Fibroblast of skin of left biceps (primary cell): ENCODE data around the gene UPK1B.

ENCODE experiments used
- DNase-seq, 2 experiments: peaks; one replicate each; pipeline ENCODE4 v3.0.0-alpha.2; 2013; ENCODE audit warnings: low read depth in 2 of 2

UPK1B gene

DNA sequence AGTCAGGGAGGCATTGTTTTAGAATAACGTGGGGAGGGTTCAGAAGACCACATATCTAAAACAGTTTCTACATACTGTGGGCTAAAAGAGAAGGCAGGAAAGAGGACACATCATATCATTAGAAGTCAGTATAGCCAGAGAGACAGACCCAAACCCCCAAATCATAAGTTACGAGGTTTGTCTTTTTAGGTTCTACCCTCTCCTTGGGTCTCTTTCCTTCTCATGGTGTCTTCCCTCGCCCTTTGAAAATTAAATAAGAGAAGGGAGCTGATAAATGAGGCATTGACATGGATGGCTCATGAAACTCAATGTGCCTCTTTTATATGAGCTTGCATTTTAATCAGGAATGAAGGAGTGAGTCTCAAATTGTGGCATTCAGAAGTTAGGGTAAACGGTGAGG is 3.4 kb downstream of the UPK1B start:
- no peak for DNase-seq

DNA sequence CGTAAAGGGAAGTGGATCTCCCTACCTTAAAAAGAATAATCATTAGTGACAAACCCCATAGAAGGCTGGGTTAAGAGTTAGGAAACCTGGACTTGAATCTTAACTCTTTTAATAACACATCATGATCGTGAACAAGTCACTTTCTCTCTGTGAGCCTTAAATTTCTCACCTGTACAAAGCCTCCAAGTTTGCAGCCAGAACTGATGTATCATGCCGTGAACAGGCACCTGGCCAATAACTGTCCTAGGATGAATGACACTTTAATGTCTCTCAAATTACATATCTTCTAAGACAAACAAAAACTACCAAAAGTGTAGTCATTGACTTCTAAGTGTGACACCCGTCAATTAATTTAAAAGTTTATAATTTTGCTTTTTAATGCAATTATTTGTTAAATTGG is 3.9 kb downstream of the UPK1B start:
- no peak for DNase-seq

DNA sequence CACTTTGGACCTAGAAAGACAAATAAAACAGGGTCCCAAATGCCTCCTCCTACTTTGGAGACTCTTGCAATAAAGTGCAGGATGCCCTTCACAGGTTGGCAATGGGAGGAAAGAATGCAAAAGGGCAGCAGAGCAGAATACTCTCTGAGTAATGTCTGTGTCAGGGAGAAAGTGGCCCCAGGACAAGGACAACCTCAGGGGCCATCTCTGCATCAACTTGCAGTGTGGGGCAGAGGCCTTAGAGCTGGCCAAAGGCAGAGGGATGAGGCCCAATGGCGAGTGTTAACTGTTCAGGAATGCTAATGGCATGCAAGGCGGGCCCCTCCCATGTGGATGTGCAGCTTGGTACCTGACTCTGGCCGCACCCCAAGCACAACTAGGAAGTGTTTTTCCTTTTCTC is 8.4 kb downstream of the UPK1B start:
- no peak for DNase-seq

DNA sequence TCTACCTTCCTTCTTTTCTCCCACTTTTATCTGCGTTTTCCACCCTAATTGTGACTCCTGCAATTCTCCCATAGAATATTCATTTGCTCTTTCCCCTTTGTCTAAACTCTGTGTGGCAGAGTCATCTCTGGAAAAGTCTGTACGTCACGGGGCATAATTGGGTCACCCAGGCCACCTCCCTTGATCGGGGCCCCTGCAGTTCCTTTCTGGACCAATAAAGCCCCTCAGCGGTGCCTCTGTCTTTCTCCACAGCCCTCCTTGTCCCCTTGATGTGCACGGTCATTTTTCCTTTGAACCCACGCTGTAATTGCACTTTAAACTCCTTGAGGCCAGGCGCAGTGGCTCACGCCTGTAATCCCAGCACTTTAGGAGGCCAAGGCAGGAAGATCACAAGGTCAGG is 10.7 kb downstream of the UPK1B start:
- no peak for DNase-seq

GRCh38 chr3:119184796-119185570 is 11.6 kb downstream of the UPK1B start:
- peak; percentile 55 to 57 for DNase-seq

- no peak for DNase-seq
These were observed 13.9 kb downstream of the UPK1B start for GRCh38 chr3:119187266-119187665.

- no peak for DNase-seq
These were observed 18.4 kb downstream of the UPK1B start for GRCh38 chr3:119191800-119192199.

GRCh38 chr3:119194237-119195150 is 21.1 kb downstream of the UPK1B start:
- peak; percentile 21 to 32 for DNase-seq

DNA sequence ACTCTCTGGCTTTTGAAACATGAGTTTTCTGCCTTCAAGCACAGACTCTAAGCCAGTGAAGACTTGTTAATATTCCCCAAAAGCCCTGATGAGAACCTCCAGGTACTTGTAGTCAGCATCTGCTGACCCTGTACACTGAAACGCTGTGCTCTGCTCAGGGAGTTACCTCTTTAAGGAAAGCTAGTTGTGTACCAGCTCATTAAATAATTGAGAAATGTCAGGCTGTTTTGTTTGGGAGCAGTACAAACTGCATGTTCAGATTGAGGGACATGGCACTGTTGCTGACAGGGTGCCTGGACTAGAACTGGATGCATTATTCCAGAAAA is 21.7 kb downstream of the UPK1B start:
- no peak for DNase-seq

GRCh38 chr3:119195911-119196310 is 22.5 kb downstream of the UPK1B start:
- DNase-seq, result no peak

DNA sequence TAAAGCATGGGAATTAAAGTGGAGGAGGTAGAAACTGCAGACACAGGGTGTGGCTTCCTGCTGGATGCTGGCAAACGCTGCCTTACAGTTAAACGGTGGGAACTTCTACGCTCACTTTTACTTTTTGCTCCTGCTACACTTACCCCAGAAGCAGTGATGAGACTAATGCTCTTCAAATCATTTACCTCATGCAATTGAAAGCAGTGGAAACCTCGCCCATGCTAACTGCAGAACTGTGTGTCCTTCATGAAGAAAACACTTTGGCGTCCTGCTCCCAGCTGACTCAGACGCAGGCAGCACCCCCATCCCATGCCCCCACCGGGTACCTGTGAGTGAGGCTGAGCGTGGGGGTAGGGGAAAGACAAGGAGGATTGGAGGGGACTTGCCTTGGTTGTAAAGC is 31.8 kb downstream of the UPK1B start:
- no peak for DNase-seq

GRCh38 chr3:119205685-119206084 is 32.3 kb downstream of the UPK1B start:
- no peak for DNase-seq

DNA sequence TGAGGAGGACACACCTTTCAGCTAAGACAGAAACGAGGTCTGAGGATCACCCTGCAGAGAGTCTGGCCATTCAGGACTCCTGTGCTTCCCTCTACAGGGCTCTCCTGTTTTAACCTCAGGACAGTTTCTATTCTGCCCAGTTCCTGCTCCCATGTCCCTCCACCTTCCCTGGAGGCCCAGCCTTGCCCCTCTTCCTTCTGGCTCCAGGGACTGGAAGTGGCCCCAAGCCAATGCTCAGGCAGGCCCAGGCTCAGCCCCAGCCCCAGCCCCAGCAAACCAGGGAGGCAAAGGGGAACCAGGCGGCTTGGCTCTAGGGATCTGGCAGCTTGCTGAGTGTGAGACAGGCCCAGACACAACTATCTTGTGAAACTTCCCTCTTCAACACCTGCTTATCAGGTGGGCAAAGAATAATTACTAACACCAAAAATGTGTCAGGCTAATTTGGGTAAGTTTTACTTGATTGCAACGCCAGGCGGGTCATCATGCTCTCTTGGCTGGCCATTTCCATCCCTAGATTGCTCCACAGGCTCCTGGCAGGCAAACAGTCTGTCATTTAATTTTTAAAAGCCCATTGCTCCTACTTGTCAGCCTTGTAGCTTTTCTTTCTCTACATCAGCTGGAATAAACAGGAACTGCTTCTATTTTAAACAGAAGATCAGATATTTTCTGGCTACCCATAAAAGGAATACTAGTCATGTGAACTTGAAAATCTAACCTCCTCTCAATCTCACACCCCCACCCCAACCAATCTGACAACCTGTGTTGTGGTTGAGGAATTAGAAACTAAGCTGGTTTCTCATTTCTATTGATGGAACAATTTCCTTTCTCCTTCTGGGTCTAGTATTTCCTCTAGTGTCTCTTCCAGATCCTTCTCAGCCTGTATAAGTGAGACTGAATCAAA is 33.5 kb downstream of the UPK1B start:
- DNase-seq, result no peak

DNA sequence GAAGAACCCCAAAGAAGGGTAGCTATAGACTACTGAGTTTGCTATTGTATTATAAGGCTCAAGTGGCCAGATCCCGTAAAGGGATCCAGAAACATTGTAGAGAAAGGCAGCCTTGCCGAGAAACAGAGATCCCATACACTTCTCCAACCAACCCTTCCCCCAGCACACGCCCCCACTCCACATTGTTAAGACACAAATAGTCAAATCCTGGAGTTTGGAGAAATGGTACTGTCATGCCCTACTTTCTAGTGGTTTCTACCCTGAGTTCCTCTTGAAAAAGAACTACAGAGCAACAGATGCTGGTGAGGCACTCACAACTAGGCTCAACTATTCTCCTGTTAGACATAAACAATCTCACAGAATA is 34.1 kb downstream of the UPK1B start:
- DNase-seq, result no peak

DNA sequence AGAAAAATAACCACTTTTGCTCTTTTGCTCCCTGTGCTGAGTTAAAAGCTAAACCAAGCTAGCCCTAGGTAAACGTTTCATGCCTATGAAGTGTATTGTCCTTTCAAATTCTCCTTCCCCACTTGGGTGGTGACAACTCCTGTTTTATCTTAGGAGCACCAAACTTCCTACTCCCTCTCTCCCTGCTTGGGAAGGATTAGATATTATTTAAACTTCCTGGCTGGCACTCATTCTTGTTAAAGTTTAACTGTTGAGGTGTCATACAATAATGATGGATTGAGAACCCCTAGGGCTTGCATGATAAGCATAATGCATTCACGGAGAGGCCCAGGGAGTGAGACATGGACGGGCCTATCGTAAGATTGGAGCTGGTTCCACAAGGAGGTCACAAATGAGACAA is 37.8 kb downstream of the UPK1B start:
- no peak for DNase-seq

- DNase-seq, result no peak
These were observed 38.4 kb downstream of the UPK1B start for GRCh38 chr3:119211803-119212202.

GRCh38 chr3:119219069-119219468 is 45.7 kb downstream of the UPK1B start:
- no peak for DNase-seq

DNA sequence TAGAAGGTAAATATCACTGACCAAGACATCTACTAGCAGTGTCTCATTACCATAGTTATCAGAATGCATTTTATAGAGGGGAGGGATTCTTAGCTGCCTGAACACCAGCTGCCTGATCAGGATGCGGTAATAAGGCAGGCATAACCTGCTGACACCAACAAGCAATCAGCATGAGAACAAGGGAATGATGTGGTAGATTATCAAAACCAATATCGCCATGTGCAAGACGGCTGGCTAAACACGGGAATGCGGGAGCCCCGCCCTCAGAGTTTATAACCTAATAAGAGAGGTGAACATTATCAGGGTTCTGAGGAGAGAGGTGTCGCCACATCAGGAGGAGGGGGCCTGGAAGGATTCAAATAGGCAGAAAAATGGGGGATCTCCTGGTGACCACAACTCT is 46.8 kb downstream of the UPK1B start:
- no peak for DNase-seq

DNA sequence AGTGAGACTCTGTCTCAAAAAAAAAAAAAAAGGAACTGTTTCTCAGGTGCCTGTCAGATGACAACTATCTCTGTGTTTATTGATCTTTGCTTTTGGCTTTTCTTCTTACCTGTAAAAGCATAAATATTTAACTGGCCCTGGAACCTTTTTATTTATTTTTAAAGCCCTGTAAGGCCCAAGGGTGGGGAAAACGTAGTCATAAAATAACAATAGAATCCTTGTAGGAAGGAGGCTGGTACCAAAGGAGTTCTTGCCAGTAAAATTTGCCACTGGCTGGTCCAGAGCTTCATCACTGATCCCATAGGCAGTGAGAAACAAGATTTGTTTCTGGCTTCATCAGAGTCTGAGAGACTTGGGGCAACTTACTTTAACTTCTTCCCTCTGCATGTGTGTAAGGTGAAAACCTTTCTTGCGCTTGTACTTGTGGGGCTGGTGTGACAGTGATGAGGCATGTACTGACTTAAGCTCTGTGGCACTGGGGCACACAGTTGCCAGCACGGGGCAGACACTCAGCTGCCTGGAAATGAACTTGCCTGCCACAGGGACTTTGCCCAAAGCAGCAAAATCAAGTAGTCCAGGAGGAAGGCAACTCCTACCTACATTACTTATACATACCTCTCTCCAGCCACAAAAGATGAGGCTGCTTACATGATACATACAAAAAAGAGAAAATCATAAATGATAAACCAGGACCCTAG is 47.7 kb downstream of the UPK1B start:
- DNase-seq, result no peak

DNA sequence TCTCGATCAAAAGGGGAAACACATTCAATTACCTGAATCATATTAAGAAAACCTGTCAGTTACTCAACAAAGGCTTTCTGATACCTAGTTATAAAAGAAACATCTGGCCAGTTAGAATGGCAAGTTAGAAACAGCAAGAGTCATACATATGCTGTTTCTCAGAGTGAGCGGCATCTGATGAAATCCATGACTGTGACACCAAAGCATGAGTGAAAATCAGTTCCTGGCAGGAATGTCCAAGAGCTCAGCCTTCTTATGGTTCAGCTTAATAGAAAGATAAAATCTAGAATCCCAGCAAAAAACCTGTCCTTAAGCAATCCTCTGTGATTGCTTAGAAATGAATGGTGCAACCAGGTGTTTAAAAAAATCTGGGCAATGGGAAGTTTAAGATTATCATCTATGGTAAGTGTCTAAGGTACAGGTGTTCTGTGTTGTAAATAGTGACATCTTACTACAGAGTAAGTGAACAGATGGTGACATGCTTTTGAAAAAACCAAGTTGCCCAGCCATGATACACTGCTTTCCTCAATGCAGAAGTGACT is 48.5 kb downstream of the UPK1B start:
- DNase-seq, result peak in 1 of 2 experiments; percentile 10

DNA sequence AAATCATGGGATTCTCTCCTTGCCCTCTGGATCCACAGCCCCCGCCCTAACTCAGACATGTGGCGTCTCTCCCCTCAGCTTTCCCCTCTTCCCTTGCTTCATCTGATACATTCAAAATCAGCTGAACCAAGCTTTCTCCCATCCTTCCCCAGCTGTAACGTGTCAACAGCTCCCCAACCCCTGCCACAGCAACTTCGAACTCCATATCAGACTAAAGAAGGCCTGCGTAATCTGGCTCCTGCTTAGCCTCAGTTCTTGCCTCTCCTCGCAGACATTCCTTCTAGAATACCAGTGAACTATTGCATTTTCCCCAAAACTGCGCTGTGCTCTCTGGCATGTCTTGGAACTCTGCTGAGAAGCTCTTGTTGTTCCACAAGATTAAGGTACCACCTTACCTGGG is 49.0 kb downstream of the UPK1B start:
- DNase-seq, result no peak
